Upper lobe of left lung (tissue), 6 donors: ENCODE results near the gene BLOC1S5. TPM values are rescaled to one million over a fixed set of nuclear protein-coding genes. Genes with fewer than 3 reads are reported as not detected.
"Not testable (repeated sequence)": the region's sequence is repeated elsewhere in the genome, so short reads cannot be mapped to it uniquely, and the experiment has no call there.

Experiments used
- ATAC-seq, 2 donors: fragments of 200-7000 bp; cut with Tn5 transposase; one replicate each; pipeline ENCODE4 v1.9.1; 2022; ENCODE audit warnings: mild to moderate bottlenecking in 2 of 2, moderate library complexity in 2 of 2; ENCODE audit not compliant: low FRiP score in 2 of 2
- DNase-seq, 2 donors: peaks; one replicate each; pipeline ENCODE4 v3.0.0-alpha.2; 2019 to 2020
- H3K27ac ChIP-seq, 4 donors: fragments of 200-600 bp; sonication (generic); one replicate each; pipeline ENCODE4 v1.5.1; 2016 to 2019
- H3K27me3 ChIP-seq, 4 donors: fragments of 200-600 bp; sonication (generic); one replicate each; pipeline ENCODE4 v1.5.1; 2017 to 2019
- H3K36me3 ChIP-seq, 4 donors: fragments of 200-600 bp; sonication (generic); one replicate each; pipeline ENCODE4 v1.5.1; 2016 to 2019
- H3K4me1 ChIP-seq, 4 donors: fragments of 200-600 bp; sonication (generic); one replicate each; pipeline ENCODE4 v1.5.1; 2018 to 2019
- H3K4me3 ChIP-seq, 4 donors: fragments of 200-600 bp; sonication (generic); one replicate each; pipeline ENCODE4 v1.5.1; 2017 to 2019; ENCODE audit warnings: mild to moderate bottlenecking in 2 of 4, moderate library complexity in 1 of 4
- H3K9me3 ChIP-seq, 4 donors: fragments of 200-600 bp; sonication (generic); one replicate each; pipeline ENCODE4 v1.5.1; 2018 to 2019
- EP300 ChIP-seq, 4 donors: sonication (generic); formaldehyde crosslinking; IDR thresholded peaks; one replicate each; pipeline ENCODE4 v1.5.1; 2017; ENCODE audit warnings: antibody characterized with exemption in 4 of 4, control low read depth in 2 of 4
- POLR2A ChIP-seq, 4 donors: fragments of 450-650 bp; IDR thresholded peaks; one replicate each; pipeline ENCODE4 v1.5.1; 2016 to 2017; ENCODE audit warnings: antibody characterized with exemption in 4 of 4, mild to moderate bottlenecking in 2 of 4
- POLR2AphosphoS5 ChIP-seq, 2 donors: sonication (generic); formaldehyde crosslinking; IDR thresholded peaks; one replicate each; pipeline ENCODE4 v1.5.1; 2017; ENCODE audit warnings: antibody characterized with exemption in 2 of 2
- WGBS, 2 donors: methylation state at CpG; one replicate each; pipeline ENCODE4 v1.1.5; 2017 to 2018; 5-methylcytosine and 5-hydroxymethylcytosine counted together
- total RNA-seq, 6 donors: library from RNA; depleted of rRNA in 4 of 6; stranded (reverse); fragments of >200 nt in 4 of 6; gene quantifications; one replicate each; pipeline versions ENCODE4 v1.1.0 to v1.2.1, GENCODE V29; 2016 to 2021
- TF ChIP-seq, protein P1 (sequence below), 6 experiments: fragments of 450-650 bp in 4 of 6; fragments of 200-600 bp in 2 of 6; sonication (generic) in 2 of 6; IDR thresholded peaks; one replicate each; pipeline ENCODE4 v1.5.1; 2016 to 2019; ENCODE audit warnings: antibody characterized with exemption in 6 of 6
- donor health status: DM: no; HTN: no; CAD: no; lungs with moderate emphysema.
- donor health status: DM: no; HTN: yes; CAD: no; lungs with severe emphysema.

BLOC1S5 gene
- total RNA-seq, 6 donors from 2014 or later: 10.0 to 15.0 (median 11.9) TPM

DNA sequence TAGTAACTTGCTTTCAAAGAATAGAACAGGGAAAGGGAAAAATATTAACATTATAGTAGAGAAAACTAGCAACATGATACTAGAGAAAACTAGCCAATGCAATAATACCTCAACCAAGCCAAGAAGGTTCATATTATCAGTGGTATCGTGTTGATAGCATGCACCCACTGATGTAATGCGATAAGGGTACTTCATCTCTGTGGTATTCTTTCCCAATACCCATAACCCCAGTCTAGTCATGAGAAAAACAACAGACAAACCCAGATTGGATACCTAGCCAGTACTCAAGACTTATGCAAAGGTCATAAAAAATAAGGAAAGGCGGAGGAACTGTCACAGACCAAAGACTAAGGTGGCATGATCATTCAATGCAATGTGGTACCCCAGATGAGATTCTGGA is 21.0 kb downstream of the BLOC1S5 start:
- WGBS, 2 donors: 65 to 67% methylated on average over 3 of the region's 3 CpGs

DNA sequence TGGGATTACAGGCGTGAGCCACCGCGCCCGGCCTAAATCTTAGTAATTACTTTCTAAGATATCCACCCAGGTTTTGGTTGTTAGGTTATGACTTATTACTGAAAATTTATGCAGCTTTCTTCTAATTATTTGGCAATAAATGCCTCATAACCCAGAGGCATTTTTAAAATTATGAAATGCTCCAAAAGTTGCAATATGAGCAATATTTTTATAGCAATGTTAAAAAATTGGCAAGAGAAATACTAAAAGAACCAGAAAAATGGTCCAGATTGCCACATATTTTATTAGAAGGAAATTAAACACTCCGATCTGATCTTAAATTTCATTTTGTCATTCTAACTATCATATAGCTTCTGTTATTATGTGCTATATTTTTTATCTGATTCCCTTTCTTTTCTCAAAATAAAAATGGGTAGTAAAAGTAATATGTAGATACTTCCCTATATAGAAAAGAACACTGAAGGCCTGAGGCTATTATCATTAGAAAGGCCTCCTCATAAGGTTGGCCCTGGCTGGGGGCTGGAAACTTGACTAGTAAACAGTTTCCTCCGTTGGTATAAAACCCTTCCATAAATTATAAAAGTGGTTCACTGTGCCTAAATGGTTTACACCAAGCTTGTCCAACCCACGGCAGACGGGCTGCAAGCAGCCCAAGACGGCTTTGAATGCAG is 22.1 kb downstream of the BLOC1S5 start:
- 90 to 94% methylated on average over 9 of the region's 9 CpGs for WGBS, 2 donors
- ATAC-seq (no peak), DNase-seq (no peak)
- no peaks in the 10 kb centered on the region for H3K9me3 ChIP-seq
- H3K27me3 ChIP-seq: no peaks in the 10 kb centered on the region
- TF ChIP-seq EP300 (IDR thresholded peaks at IDR 0.05) (no peak), POLR2A (IDR thresholded peaks at IDR 0.05) (no peak), POLR2AphosphoS5 (IDR thresholded peaks at IDR 0.05) (no peak)
- TF ChIP-seq, protein P1, sequence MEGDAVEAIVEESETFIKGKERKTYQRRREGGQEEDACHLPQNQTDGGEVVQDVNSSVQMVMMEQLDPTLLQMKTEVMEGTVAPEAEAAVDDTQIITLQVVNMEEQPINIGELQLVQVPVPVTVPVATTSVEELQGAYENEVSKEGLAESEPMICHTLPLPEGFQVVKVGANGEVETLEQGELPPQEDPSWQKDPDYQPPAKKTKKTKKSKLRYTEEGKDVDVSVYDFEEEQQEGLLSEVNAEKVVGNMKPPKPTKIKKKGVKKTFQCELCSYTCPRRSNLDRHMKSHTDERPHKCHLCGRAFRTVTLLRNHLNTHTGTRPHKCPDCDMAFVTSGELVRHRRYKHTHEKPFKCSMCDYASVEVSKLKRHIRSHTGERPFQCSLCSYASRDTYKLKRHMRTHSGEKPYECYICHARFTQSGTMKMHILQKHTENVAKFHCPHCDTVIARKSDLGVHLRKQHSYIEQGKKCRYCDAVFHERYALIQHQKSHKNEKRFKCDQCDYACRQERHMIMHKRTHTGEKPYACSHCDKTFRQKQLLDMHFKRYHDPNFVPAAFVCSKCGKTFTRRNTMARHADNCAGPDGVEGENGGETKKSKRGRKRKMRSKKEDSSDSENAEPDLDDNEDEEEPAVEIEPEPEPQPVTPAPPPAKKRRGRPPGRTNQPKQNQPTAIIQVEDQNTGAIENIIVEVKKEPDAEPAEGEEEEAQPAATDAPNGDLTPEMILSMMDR (IDR thresholded peaks at IDR 0.05): no peak
- no peaks in the 10 kb centered on the region for H3K4me1 ChIP-seq
- no peak overlapping the region for H3K27ac ChIP-seq
- peaks cover 0 to 28% (median 7%) of the 10 kb centered on the region in 4 donors for H3K36me3 ChIP-seq
- H3K4me3 ChIP-seq: no peak overlapping the region

More for the DNA sequence above, 21.0 kb downstream of the BLOC1S5 start:
- TF ChIP-seq, protein P1 (IDR thresholded peaks at IDR 0.05): no peak
- ATAC-seq (no peak), DNase-seq (no peak)
- Histone ChIP-seq H3K9me3 (no peaks in the 10 kb centered on the region), H3K27ac (no peak overlapping the region), H3K4me1 (no peaks in the 10 kb centered on the region), H3K36me3 (peaks cover 0 to 28% (median 7%) of the 10 kb centered on the region in 4 donors), H3K27me3 (no peaks in the 10 kb centered on the region), H3K4me3 (no peak overlapping the region)

DNA sequence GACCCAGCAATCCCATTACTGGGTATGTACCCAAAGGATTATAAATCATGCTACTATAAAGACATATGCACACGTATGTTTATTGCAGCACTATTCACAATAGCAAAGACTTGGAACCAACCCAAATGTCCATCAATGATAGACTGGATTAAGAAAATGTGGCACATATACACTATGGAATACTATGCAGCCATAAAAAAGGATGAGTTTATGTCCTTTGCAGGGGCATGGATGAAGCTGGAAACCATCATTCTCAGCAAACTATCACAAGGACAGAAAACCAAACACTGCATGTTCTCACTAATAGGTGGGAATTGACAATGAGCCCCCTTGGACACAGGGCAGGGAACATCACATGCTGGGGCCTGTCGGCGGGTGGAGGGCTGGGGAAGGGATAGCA is 30.1 kb downstream of the BLOC1S5 start:
- DNase-seq, H3K4me3 ChIP-seq, ATAC-seq, H3K9me3 ChIP-seq, H3K27ac ChIP-seq, H3K4me1 ChIP-seq, H3K27me3 ChIP-seq, H3K36me3 ChIP-seq: not testable (repeated sequence)
- WGBS, 2 donors: 92 to 93% methylated on average over 3 of the region's 3 CpGs

DNA sequence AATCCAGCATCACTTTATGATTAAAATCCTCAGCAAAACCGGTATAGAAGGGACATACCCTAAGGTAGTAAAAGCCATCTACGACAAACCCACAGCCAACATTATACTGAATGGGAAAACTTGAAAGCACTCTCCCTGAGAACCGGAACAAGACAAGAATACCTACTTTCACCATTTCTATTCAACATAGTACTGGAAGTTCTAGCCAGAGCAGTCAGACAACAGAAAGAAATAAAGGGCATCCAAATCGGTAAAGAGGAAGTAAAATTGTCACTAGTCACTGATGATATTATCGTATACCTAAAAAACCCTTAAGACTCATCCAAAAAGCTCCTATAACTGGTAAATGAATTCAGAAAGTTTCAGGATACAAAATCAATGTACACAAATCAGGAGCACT is 33.3 kb downstream of the BLOC1S5 start:
- Histone ChIP-seq H3K4me3 (no peak overlapping the region), H3K36me3 (peaks cover 0 to 3% (median 0%) of the 10 kb centered on the region in 4 donors), H3K27me3 (no peaks in the 10 kb centered on the region), H3K27ac (no peak overlapping the region), H3K9me3 (no peaks in the 10 kb centered on the region), H3K4me1 (peaks cover 0 to 14% (median 6%) of the 10 kb centered on the region in 4 donors)
- TF ChIP-seq, protein P1 (IDR thresholded peaks at IDR 0.05): no peak
- TF ChIP-seq EP300 (IDR thresholded peaks at IDR 0.05): no peak
- no peak for TF ChIP-seq POLR2A (IDR thresholded peaks at IDR 0.05)
- no peak for TF ChIP-seq POLR2AphosphoS5 (IDR thresholded peaks at IDR 0.05)
- WGBS, 2 donors: 88 to 90% methylated on average over 5 of the region's 5 CpGs
- DNase-seq (no peak), ATAC-seq (no peak)

DNA sequence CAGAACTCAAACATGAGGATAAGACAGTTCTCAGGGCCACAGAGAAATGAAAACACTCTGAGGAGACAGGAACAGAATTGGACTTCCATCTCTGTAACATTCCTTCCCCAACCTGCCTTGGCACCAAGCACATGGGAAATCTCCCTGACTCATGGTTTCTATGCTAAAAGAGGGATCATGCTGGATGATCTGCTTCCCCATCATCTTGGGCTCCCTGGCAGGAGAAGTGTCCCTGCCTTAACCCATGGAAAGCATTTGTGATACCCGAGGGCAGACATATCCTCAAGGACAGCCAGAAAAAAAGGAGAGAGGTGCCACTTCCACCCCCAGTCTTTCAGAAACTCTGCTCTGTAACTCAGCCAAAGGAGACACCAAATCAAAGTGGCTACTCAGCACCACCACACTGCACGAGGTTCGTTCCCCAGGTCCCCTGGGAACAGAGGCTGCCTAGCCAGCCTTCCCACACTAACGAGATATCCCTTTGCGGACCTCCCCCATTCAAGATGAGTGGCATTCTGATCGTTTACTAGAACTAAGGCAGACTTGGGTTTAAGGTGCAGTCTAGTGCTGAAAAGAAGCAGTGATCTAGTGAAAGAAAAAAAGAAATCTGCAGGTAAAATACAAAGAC is 34.8 kb downstream of the BLOC1S5 start:
- DNase-seq: no peak
- H3K4me1 ChIP-seq: peaks cover 0 to 14% (median 6%) of the 10 kb centered on the region in 4 donors
- H3K27ac ChIP-seq: no peak overlapping the region
- no peak overlapping the region for H3K4me3 ChIP-seq
- WGBS, 2 donors: 45 to 50% methylated on average over 6 of the region's 6 CpGs
- no peaks in the 10 kb centered on the region for H3K9me3 ChIP-seq
- no peaks in the 10 kb centered on the region for H3K27me3 ChIP-seq
- TF ChIP-seq POLR2AphosphoS5 (IDR thresholded peaks at IDR 0.05) (no peak), POLR2A (IDR thresholded peaks at IDR 0.05) (no peak), EP300 (IDR thresholded peaks at IDR 0.05) (no peak)
- TF ChIP-seq, protein P1 (IDR thresholded peaks at IDR 0.05): no peak
- H3K36me3 ChIP-seq: peaks cover 0 to 3% (median 0%) of the 10 kb centered on the region in 4 donors
- no peak for ATAC-seq
